Spleen (tissue), 7 donors: ENCODE results near the gene MPST.

Experiments
- CTCF ChIP-seq, 11 experiments: fragments of 200-600 bp in 7 of 11; fragments of 450-650 bp in 4 of 11; sonication (generic) in 4 of 11; IDR thresholded peaks in 8 of 11; conservative IDR thresholded peaks in 3 of 11; 1 replicate in 7 of 11; 2 replicates in 4 of 11; pipeline versions ENCODE4 v1.4.0 to v1.8.0; 2016 to 2021; ENCODE audit warnings: antibody characterized with exemption in 11 of 11, inconsistent platforms in 4 of 11, mild to moderate bottlenecking in 1 of 11
- POLR2AphosphoS5 ChIP-seq, 3 donors: sonication (generic); formaldehyde crosslinking; IDR thresholded peaks; one replicate each; pipeline ENCODE4 v1.5.1; 2017; ENCODE audit warnings: antibody characterized with exemption in 3 of 3
- donor health status: DM: no; HTN: no; CAD: no; lungs with moderate emphysema.
- donor health status: DM: no; HTN: no; CAD: no.
- donor health status: DM: no; HTN: no; CAD: no.

DNA sequence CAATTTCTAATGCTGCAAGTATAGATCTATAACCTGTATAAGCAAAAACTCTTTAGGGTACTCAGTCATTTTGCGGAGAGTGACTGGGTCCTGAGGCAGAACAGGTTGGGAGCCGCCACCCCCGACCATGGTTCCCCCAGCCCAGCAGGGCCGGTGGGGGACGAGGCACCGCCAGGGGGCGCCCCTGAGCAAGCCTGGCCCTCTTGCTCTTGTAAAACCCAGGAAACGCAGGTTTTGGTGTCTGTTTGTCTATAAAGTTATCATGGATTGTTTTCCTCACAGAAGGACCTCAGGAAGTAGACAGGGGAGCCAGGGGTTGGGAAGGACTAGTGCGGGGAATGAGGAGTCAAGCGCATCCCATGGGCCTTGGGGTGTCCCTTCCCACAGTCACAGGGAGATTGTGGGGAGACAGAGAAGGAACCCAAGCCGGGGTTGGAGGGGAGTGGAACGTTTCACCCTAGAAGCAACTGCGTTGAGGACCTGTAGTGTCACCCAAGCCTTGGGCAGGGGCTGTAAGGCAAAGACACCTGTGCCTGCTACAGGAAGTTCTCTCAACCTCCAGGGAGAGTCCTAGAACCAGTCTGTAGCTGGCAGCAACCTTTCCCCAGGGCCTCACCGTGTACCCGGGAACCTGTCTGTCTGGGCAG lies 58.4 kb downstream of the MPST start:
- TF ChIP-seq CTCF (IDR thresholded peaks at IDR 0.05 in 8 of 11, conservative IDR thresholded peaks at IDR 0.05 in 3 of 11) (peak; percentile 70 to 97 (median 94)), POLR2AphosphoS5 (IDR thresholded peaks at IDR 0.05) (peak in 2 of 3 donors; percentile 35 to 65)
